ENCODE results near the gene PDE11A. TPM values are rescaled to one million over a fixed set of nuclear protein-coding genes. Genes with fewer than 3 reads are reported as not detected.

PDE11A gene
- total RNA-seq, 1 donor from 2014 or later = 25.6 TPM

GRCh38 chr2:177596866-177597265, 475.7 kb downstream of the PDE11A start:
- DNase-seq (ENCODE audit: low spot score in 2 of 2, unreplicated experiment in 2 of 2) = no peak
- no peak for TF ChIP-seq CTCF (IDR thresholded peaks at IDR 0.05; ENCODE audit: unreplicated experiment)
- Mint-ChIP-seq H3K4me1 (peaks cover 52% of the 10 kb centered on the region), H3K4me3 (no peak overlapping the region), H3K9me3 (no peaks in the 10 kb centered on the region), H3K36me3 (peaks cover 2% of the 10 kb centered on the region), H3K27me3 (ENCODE audit: low read depth) (no peaks in the 10 kb centered on the region), H3K27ac (peak overlapping the region; percentile 76)

GRCh38 chr2:177595126-177595845, 477.3 kb downstream of the PDE11A start:
- no peaks in the 10 kb centered on the region for H3K9me3 Mint-ChIP-seq
- H3K4me3 Mint-ChIP-seq = no peak overlapping the region
- no peak for DNase-seq (ENCODE audit: low spot score in 2 of 2, unreplicated experiment in 2 of 2)

GRCh38 chr2:177593402-177593801, 479.2 kb downstream of the PDE11A start:
- H3K27me3 Mint-ChIP-seq (ENCODE audit: low read depth) = no peaks in the 10 kb centered on the region
- no peak for TF ChIP-seq CTCF (IDR thresholded peaks at IDR 0.05; ENCODE audit: unreplicated experiment)
- peaks cover 43% of the 10 kb centered on the region for H3K4me1 Mint-ChIP-seq

More at GRCh38 chr2:177595126-177595845, 477.3 kb downstream of the PDE11A start:
- Mint-ChIP-seq H3K36me3 (peaks cover 2% of the 10 kb centered on the region), H3K4me1 (peaks cover 51% of the 10 kb centered on the region), H3K27ac (no peak overlapping the region), H3K27me3 (ENCODE audit: low read depth) (no peaks in the 10 kb centered on the region)
- no peak for TF ChIP-seq CTCF (IDR thresholded peaks at IDR 0.05; ENCODE audit: unreplicated experiment)

GRCh38 chr2:177592945-177593344, 479.6 kb downstream of the PDE11A start:
- Mint-ChIP-seq H3K4me1 (peaks cover 41% of the 10 kb centered on the region), H3K27me3 (ENCODE audit: low read depth) (no peaks in the 10 kb centered on the region), H3K27ac (no peak overlapping the region), H3K4me3 (no peak overlapping the region), H3K9me3 (no peaks in the 10 kb centered on the region), H3K36me3 (no peaks in the 10 kb centered on the region)
- no peak for TF ChIP-seq CTCF (IDR thresholded peaks at IDR 0.05; ENCODE audit: unreplicated experiment)
- DNase-seq (ENCODE audit: low spot score in 2 of 2, unreplicated experiment in 2 of 2) = no peak

More at GRCh38 chr2:177593402-177593801, 479.2 kb downstream of the PDE11A start:
- no peak for DNase-seq (ENCODE audit: low spot score in 2 of 2, unreplicated experiment in 2 of 2)
- Mint-ChIP-seq H3K27ac (peak overlapping the region; percentile 75), H3K9me3 (no peaks in the 10 kb centered on the region), H3K4me3 (no peak overlapping the region), H3K36me3 (no peaks in the 10 kb centered on the region)

- Mint-ChIP-seq H3K36me3 (no peaks in the 10 kb centered on the region), H3K4me3 (no peak overlapping the region), H3K27me3 (ENCODE audit: low read depth) (no peaks in the 10 kb centered on the region), H3K27ac (no peak overlapping the region), H3K9me3 (no peaks in the 10 kb centered on the region), H3K4me1 (peaks cover 41% of the 10 kb centered on the region)
- no peak for DNase-seq (ENCODE audit: low spot score in 2 of 2, unreplicated experiment in 2 of 2)
- TF ChIP-seq CTCF (IDR thresholded peaks at IDR 0.05; ENCODE audit: unreplicated experiment) = no peak
Observed at GRCh38 chr2:177592397-177592796, 480.2 kb downstream of the PDE11A start.
